Measurements from ENCODE around the gene SMPD2. TPM values are rescaled to one million over a fixed set of nuclear protein-coding genes. Genes with fewer than 3 reads are reported as not detected.

SMPD2 gene
- total and polyA plus RNA-seq, 9 of the 15 experiments (the other 6 are each of a cell fraction or from before 2014, with no cell fraction given) = 0.13 to 21.8 (median 18.3) TPM

DNA sequence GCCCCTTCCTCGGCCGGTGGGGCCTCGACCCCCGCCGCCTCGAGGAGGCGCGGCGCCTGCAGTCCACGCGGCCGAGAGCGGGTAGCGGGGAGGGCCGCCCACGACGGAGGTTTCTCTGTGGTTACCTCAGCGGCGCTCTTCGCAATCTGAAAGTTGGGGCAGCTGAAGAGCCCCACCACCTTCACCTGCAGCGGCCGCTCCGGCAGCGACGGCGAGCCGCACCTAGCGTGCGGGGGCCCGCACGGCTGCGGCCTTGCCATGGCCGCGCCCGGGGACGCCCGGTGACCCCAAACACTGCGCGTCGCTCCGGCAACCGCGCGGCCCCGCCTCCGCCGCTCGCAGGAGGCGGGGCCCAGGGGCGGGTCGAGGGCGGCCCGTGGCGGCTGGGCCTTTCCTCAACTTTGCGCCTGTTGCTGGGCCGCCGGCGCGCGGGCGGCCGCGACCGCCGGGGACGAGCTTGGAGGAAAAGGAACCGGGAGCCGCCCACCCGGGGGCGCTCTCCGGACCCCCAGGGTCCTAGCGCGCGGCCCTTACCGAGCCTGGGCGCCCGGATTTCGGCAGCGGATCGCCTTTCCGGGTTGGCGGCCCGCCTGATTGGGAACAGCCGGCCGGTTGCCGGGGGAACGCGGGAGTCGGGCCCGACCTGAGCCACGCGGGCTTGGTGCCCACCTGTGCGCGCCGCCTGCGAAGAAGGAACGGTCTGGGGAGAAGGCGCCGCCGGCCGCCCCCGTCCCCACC, at the start of gene SMPD2, which contains the start of gene PPIL6 (continued):
- TF ChIP-seq ATF7 (IDR thresholded peaks at IDR 0.05) (peak; percentile 67; the same call in 1 of the 2 replicates), MAFK (IDR thresholded peaks at IDR 0.05; ENCODE audit: low read length) (no peak), CREBBP (IDR thresholded peaks at IDR 0.05; ENCODE audit: low read depth, low read length) (no peak), GABPB1 (CRISPR knock-in tag; IDR thresholded peaks at IDR 0.05) (0 out of 2 replicates have a peak, but pooled peaks have one; percentile 13), HMG20B (CRISPR knock-in tag; IDR thresholded peaks at IDR 0.05) (no peak), ZNF766 (CRISPR knock-in tag; conservative IDR thresholded peaks at IDR 0.05) (peak; percentile 96), DIDO1 (tag; IDR thresholded peaks at IDR 0.05; ENCODE audit: low read depth) (no peak), ZNF79 (CRISPR knock-in tag; IDR thresholded peaks at IDR 0.05; ENCODE audit: low read depth) (no peak), ZNF668 (CRISPR knock-in tag; IDR thresholded peaks at IDR 0.05) (no peak), SIN3A (IDR thresholded peaks at IDR 0.05; ENCODE audit: borderline replicate concordance in 2 of 2, control insufficient read depth in 1 of 2, low read depth in 2 of 2, low read length in 2 of 2) (peak; percentile 77 to 95; a peak in 2 of 4 replicates), ZNF124 (CRISPR knock-in tag; IDR thresholded peaks at IDR 0.05) (0 out of 2 replicates have a peak, but pooled peaks have one; percentile 16), GTF2A2 (tag; IDR thresholded peaks at IDR 0.05) (0 out of 2 replicates have a peak, but pooled peaks have one; percentile 38), U2AF1 (optimal IDR thresholded peaks at IDR 0.05; ENCODE audit: low read depth, low read length) (peak; percentile 66), ZNF586 (CRISPR knock-in tag; conservative IDR thresholded peaks at IDR 0.05) (no peak), ZBTB17 (CRISPR knock-in tag; IDR thresholded peaks at IDR 0.05) (no peak), ERF (CRISPR knock-in tag; IDR thresholded peaks at IDR 0.05) (0 out of 2 replicates have a peak, but pooled peaks have one; percentile 18)
- TF ChIP-seq, protein P1, sequence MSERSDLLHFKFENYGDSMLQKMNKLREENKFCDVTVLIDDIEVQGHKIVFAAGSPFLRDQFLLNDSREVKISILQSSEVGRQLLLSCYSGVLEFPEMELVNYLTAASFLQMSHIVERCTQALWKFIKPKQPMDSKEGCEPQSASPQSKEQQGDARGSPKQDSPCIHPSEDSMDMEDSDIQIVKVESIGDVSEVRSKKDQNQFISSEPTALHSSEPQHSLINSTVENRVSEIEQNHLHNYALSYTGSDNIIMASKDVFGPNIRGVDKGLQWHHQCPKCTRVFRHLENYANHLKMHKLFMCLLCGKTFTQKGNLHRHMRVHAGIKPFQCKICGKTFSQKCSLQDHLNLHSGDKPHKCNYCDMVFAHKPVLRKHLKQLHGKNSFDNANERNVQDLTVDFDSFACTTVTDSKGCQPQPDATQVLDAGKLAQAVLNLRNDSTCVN (CRISPR knock-in tag; IDR thresholded peaks at IDR 0.05) = no peak
- TF ChIP-seq, protein P2, sequence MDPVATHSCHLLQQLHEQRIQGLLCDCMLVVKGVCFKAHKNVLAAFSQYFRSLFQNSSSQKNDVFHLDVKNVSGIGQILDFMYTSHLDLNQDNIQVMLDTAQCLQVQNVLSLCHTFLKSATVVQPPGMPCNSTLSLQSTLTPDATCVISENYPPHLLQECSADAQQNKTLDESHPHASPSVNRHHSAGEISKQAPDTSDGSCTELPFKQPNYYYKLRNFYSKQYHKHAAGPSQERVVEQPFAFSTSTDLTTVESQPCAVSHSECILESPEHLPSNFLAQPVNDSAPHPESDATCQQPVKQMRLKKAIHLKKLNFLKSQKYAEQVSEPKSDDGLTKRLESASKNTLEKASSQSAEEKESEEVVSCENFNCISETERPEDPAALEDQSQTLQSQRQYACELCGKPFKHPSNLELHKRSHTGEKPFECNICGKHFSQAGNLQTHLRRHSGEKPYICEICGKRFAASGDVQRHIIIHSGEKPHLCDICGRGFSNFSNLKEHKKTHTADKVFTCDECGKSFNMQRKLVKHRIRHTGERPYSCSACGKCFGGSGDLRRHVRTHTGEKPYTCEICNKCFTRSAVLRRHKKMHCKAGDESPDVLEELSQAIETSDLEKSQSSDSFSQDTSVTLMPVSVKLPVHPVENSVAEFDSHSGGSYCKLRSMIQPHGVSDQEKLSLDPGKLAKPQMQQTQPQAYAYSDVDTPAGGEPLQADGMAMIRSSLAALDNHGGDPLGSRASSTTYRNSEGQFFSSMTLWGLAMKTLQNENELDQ (CRISPR knock-in tag; IDR thresholded peaks at IDR 0.05; ENCODE audit: borderline replicate concordance) = 0 out of 2 replicates have a peak, but pooled peaks have one; percentile 79
- TF ChIP-seq, protein P3, sequence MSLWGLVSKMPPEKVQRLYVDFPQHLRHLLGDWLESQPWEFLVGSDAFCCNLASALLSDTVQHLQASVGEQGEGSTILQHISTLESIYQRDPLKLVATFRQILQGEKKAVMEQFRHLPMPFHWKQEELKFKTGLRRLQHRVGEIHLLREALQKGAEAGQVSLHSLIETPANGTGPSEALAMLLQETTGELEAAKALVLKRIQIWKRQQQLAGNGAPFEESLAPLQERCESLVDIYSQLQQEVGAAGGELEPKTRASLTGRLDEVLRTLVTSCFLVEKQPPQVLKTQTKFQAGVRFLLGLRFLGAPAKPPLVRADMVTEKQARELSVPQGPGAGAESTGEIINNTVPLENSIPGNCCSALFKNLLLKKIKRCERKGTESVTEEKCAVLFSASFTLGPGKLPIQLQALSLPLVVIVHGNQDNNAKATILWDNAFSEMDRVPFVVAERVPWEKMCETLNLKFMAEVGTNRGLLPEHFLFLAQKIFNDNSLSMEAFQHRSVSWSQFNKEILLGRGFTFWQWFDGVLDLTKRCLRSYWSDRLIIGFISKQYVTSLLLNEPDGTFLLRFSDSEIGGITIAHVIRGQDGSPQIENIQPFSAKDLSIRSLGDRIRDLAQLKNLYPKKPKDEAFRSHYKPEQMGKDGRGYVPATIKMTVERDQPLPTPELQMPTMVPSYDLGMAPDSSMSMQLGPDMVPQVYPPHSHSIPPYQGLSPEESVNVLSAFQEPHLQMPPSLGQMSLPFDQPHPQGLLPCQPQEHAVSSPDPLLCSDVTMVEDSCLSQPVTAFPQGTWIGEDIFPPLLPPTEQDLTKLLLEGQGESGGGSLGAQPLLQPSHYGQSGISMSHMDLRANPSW (CRISPR knock-in tag; IDR thresholded peaks at IDR 0.05) = 0 out of 2 replicates have a peak, but pooled peaks have one; percentile 11
- TF ChIP-seq, protein P4, sequence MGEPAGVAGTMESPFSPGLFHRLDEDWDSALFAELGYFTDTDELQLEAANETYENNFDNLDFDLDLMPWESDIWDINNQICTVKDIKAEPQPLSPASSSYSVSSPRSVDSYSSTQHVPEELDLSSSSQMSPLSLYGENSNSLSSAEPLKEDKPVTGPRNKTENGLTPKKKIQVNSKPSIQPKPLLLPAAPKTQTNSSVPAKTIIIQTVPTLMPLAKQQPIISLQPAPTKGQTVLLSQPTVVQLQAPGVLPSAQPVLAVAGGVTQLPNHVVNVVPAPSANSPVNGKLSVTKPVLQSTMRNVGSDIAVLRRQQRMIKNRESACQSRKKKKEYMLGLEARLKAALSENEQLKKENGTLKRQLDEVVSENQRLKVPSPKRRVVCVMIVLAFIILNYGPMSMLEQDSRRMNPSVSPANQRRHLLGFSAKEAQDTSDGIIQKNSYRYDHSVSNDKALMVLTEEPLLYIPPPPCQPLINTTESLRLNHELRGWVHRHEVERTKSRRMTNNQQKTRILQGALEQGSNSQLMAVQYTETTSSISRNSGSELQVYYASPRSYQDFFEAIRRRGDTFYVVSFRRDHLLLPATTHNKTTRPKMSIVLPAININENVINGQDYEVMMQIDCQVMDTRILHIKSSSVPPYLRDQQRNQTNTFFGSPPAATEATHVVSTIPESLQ (CRISPR knock-in tag; IDR thresholded peaks at IDR 0.05) = peak; percentile 25; the same call in 1 of the 2 replicates
